ENCODE measurements around the gene SRCAP. TPM values are rescaled to one million over a fixed set of nuclear protein-coding genes. Genes with fewer than 3 reads are reported as not detected.
A peak's percentile ranks its signal among the peaks of the same experiment; 100 is the strongest.
"Not testable (repeated sequence)": the region's sequence is repeated elsewhere in the genome, so short reads cannot be mapped to it uniquely, and the experiment has no call there.

SRCAP gene
- total RNA-seq, 4 donors from 2014 or later, result 17.2 to 42.6 (median 31.0) TPM

DNA sequence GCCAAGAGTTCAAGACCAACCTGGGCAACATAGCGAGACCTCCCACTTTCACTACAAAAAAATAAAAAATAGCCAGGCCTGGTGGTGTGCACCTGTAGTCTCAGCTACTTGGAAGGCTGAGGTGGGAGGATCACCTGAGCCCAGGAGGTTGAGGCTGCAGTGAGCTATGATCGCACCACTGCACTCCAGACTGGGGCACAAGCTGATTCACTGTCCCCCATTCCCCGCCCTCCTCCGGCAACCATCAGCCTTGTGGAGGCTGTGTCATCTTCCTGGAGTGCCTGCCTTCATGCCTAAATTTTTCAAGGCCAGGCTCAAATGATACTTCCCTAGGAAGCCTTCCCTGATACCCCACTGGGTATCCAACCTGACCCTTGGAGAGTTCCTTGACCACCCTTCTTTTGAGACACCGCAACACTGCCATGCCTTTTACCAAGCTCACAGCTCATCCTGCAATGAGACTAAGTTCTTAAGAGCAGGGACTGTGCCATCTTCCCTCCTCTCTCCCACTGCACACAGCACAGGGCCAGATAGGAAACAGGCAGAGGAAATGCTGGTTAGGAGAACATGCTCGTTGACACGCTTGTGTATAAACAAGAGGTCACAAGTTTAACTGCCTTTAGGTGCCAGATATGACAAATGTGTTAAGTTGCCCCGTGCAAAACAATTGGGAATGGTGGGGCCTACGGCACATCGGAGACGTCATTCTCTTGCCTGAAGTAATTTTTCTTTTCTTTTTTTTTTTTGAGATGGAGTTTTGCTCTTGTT lies 3.9 kb upstream of the SRCAP start:
- WGBS, 2 donors, result 75 to 83% methylated on average over 11 of the region's 11 CpGs
- Histone ChIP-seq H3K9me3 (no peaks in the 10 kb centered on the region), H3K36me3 (peaks cover 0 to 3% (median 0%) of the 10 kb centered on the region in 3 donors), H3K4me1 (peaks cover 6 to 25% (median 13%) of the 10 kb centered on the region in 4 donors), H3K27ac (no peak overlapping the region), H3K4me3 (no peak overlapping the region), H3K27me3 (no peaks in the 10 kb centered on the region)
- TF ChIP-seq EP300 (IDR thresholded peaks at IDR 0.05) (no peak), POLR2A (IDR thresholded peaks at IDR 0.05) (no peak)
- TF ChIP-seq, protein P1, sequence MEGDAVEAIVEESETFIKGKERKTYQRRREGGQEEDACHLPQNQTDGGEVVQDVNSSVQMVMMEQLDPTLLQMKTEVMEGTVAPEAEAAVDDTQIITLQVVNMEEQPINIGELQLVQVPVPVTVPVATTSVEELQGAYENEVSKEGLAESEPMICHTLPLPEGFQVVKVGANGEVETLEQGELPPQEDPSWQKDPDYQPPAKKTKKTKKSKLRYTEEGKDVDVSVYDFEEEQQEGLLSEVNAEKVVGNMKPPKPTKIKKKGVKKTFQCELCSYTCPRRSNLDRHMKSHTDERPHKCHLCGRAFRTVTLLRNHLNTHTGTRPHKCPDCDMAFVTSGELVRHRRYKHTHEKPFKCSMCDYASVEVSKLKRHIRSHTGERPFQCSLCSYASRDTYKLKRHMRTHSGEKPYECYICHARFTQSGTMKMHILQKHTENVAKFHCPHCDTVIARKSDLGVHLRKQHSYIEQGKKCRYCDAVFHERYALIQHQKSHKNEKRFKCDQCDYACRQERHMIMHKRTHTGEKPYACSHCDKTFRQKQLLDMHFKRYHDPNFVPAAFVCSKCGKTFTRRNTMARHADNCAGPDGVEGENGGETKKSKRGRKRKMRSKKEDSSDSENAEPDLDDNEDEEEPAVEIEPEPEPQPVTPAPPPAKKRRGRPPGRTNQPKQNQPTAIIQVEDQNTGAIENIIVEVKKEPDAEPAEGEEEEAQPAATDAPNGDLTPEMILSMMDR (IDR thresholded peaks at IDR 0.05), result no peak
- DNase-seq (ENCODE audit: low spot score in 2 of 2), result no peak

DNA sequence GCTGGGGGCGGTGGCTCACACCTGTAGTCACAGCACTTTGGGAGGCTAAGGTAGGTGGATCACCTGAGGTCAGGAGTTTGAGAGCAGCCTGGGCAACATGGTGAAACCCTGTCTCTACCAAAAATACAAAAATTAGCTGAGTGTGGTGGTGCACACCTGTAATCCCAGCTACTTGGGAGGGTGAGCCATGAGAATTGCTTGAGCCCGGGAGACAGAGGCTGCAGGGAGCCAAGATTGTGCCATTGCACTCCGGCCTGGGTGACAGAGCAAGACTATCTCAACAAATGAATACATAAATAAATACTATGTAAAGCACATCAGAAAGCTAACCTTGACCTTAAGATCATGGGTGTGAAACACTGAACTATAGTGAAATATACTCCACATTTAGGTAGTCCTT lies 2.3 kb upstream of the SRCAP start:
- H3K4me3 ChIP-seq; H3K27me3 ChIP-seq; H3K27ac ChIP-seq; DNase-seq (ENCODE audit: low spot score in 2 of 2); H3K9me3 ChIP-seq: not testable (repeated sequence)
- Histone ChIP-seq H3K4me1 (peaks cover 7 to 38% (median 19%) of the 10 kb centered on the region in 4 donors), H3K36me3 (peaks cover 0 to 19% (median 6%) of the 10 kb centered on the region in 3 donors)
- WGBS, 2 donors, result 93 to 98% methylated on average over 3 of the region's 3 CpGs

DNA sequence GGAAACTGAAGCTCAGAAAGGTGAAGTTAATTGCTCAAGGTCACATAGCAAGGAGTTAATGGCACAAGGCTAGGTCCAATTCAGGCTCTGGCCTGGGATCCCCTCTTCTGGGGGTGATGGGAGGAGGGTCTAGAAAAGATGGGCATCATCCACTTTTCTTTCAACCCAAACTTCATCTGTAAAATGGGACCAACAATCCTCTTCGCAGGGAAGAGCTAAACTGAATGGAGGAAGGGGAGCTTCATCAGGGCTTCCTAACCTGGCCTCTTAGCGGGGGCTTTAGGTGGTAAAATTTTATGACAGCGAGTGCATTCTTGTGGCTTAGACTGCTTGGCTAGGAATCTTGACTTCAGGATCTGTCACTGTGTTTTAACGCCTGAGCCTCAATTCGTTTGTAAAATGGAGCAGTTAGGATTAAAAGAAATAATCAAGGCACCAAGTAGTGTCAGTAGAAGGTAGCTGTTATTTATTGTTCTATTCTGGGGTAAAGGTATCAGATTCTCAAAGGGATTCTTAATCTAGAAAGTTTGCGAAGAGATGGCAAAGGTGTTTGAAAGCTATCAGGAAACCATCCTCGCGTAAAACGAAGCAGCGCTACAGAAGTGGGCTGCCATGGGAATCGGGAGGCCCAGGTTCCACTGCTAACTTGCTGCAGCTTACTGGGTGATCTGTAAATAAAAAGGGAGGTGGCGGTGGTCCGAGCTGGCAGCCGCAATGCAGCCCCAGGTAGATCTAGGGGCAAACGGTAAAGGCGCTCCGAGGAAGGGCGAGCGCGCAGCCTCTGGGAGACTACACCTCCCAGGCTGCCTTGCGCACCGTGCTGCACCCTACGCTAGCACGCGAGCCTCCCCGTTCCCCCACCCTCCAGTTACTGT lies 1.5 kb upstream of the SRCAP start:
- TF ChIP-seq, protein P1 (IDR thresholded peaks at IDR 0.05), result no peak
- TF ChIP-seq EP300 (IDR thresholded peaks at IDR 0.05) (no peak), POLR2A (IDR thresholded peaks at IDR 0.05) (no peak)
- H3K27me3 ChIP-seq, result no peaks in the 10 kb centered on the region
- peak overlapping the region; percentile 99 to 100 (median 99) for H3K27ac ChIP-seq
- H3K4me1 ChIP-seq, result peaks cover 7 to 38% (median 19%) of the 10 kb centered on the region in 4 donors
- DNase-seq (ENCODE audit: low spot score in 2 of 2), result no peak
- H3K36me3 ChIP-seq, result peaks cover 0 to 27% (median 6%) of the 10 kb centered on the region in 3 donors
- H3K9me3 ChIP-seq, result no peaks in the 10 kb centered on the region
- H3K4me3 ChIP-seq, result peak overlapping the region; percentile 69 to 98 (median 86)
- WGBS, 2 donors, result 8 to 9% methylated on average over 23 to 26 of the region's 26 CpGs

DNA sequence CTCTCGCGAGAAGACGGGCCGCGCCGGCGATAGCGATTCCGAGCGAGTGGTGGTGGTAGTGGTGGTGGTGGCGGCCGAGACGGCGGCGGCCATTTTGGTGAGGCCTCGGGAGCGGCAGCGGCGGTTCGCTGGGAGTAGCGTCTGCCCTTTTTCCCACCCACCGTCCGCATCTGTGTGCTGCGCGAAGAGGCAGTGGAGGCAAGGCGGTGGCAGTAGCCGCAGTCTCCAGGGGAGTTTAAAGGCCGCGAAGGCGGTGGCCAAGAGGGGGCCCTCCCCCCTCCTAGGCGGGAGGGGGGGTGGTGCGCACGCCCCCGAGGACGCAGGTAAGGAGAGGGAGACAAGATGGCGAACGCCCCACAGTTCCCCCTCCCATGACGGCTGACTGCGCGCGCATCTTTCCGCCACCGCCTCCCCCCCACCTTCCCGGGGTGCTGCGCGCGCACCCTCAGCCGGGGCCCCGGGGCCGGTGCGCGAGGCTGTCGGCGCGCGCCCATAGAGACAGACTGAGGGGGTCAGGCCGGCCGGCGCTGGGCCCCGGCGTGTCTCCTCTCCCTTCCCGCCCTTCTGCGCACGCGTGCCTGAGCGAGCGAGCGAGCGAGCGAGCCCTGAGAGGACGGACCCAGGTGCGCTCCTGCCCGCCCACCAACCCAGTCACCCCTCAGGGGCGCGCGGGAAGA lies 694 bp upstream of the SRCAP start:
- peak; percentile 79 to 95 for TF ChIP-seq EP300 (IDR thresholded peaks at IDR 0.05)
- TF ChIP-seq, protein P1 (IDR thresholded peaks at IDR 0.05), result peak in 2 of 5 experiments; percentile 40 to 57
- peak; percentile 30 to 67 for TF ChIP-seq POLR2A (IDR thresholded peaks at IDR 0.05)
- Histone ChIP-seq H3K9me3 (no peaks in the 10 kb centered on the region), H3K4me1 (peaks cover 7 to 38% (median 19%) of the 10 kb centered on the region in 4 donors), H3K27me3 (no peaks in the 10 kb centered on the region), H3K4me3 (peak overlapping the region; percentile 69 to 98 (median 86)), H3K36me3 (peaks cover 0 to 35% (median 6%) of the 10 kb centered on the region in 3 donors), H3K27ac (peak overlapping the region; percentile 99 to 100 (median 99))
- 1% methylated on average over 47 of the region's 76 CpGs; no CpG with 5 or more reads in 1 of the 2 donors for WGBS, 2 donors
- peak; percentile 97 to 98 for DNase-seq (ENCODE audit: low spot score in 2 of 2)

DNA sequence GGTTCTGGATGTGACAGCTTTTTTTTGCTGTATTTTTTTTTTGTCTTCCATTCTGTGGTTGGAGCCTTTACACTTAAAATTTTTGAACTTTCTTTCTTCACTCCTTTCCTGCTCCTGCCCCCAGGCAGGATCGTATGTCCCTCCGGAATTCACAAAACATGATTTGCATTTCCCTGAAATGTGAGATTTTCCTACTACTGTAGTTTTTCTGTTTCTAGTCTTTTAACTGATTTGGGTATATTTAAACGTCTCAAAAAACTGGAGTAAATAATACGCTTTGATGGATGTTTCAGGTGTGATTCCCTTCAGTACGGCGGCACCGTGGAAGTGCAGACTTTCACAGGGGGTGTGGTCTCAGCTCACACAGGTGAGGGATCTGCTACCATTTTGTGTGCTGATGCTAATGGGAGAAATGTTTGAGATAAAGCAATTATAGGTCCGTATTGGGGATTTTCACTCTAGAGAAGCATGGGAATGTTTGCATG lies 686 bp downstream of the SRCAP start:
- TF ChIP-seq, protein P1 (IDR thresholded peaks at IDR 0.05), result no peak
- no peak for TF ChIP-seq POLR2A (IDR thresholded peaks at IDR 0.05)
- TF ChIP-seq EP300 (IDR thresholded peaks at IDR 0.05), result no peak
- peak overlapping the region; percentile 99 to 100 (median 99) for H3K27ac ChIP-seq
- no peak for DNase-seq (ENCODE audit: low spot score in 2 of 2)
- no peaks in the 10 kb centered on the region for H3K9me3 ChIP-seq
- H3K36me3 ChIP-seq, result peaks cover 8 to 49% (median 14%) of the 10 kb centered on the region in 3 donors
- peaks cover 7 to 31% (median 19%) of the 10 kb centered on the region in 4 donors for H3K4me1 ChIP-seq
- peak overlapping the region; percentile 69 to 98 (median 86) for H3K4me3 ChIP-seq
- WGBS, 2 donors, result 46% methylated on average over 8 of the region's 8 CpGs
- no peaks in the 10 kb centered on the region for H3K27me3 ChIP-seq
